ENCODE results near the gene PIK3R4.

The PIK3R4 gene

DNA sequence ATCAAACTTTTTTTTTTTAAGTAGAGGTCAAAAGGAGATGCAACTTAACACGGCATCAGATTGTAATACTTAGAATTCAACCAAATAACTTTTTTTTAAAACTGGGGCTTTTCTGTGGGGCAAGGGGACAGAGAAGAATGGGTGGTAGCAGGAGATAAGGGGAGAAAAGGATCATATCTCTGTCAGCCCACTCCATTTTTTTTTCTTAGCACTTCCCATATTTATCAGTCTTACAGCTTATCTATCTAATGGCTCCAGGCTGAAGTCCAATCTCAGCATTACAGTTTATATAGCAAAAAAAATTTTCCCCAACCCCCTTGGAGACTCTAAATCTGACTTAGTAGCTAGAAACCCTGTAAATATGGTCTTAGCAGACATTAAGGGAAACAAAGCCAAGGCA, 69.3 kb downstream of the PIK3R4 start:
- in situ Hi-C loops (cut with HindIII; ENCODE audit: low sequenced_read_pairs) = no loop called here
- no peak for DNase-seq (ENCODE audit: low read depth)
- TF ChIP-seq CTCF (IDR thresholded peaks at IDR 0.05; ENCODE audit: low read depth, low read length, missing control alignments) = no peak
- no peak overlapping the region for H3K4me3 ChIP-seq (ENCODE audit: low read depth, low read length)

DNA sequence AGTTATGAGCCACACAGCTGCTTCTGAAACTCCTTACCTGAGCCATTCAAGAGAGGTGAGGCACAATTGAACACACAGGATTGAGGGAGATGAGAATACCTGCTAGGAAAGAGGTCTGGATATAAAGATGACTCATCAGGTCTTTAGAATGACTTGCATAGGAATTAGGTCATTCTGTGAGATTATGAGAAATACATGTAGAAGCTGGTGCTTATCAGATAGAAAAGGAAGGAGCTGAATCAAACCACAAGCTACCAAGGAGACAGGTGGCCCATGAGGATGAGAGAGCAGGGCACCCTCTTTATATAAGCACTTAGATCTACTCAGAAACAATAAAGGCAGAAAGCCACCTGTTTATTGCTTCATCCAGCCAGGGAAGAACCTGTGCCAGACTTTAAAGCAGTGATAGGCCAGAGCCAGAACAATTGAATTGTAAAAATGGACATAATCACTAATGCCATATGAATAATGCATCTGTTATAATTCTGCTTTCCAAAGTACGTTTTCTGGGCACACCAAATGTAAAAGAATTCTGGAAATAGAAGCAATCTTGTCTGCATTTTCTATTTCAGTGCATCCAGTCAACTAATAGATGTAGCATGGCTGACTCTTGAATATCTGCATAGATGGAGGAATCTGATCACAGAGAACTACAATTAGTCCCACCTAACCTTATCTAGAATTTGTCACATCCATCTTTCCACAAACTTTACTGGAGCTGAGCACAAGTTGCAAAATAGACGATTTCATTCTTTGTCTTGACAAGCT, 74.9 kb downstream of the PIK3R4 start:
- TF ChIP-seq CTCF (IDR thresholded peaks at IDR 0.05; ENCODE audit: low read depth, low read length, missing control alignments) = no peak
- no peak for DNase-seq (ENCODE audit: low read depth)

GRCh38 chr3:130669740-130670139, 76.9 kb downstream of the PIK3R4 start:
- no peak for DNase-seq (ENCODE audit: low read depth)
- no peak overlapping the region for H3K4me3 ChIP-seq (ENCODE audit: low read depth, low read length)
- TF ChIP-seq CTCF (IDR thresholded peaks at IDR 0.05; ENCODE audit: low read depth, low read length, missing control alignments) = no peak
- in situ Hi-C loops (cut with HindIII; ENCODE audit: low sequenced_read_pairs) = no loop called here

More for the DNA sequence above, 74.9 kb downstream of the PIK3R4 start:
- H3K4me3 ChIP-seq (ENCODE audit: low read depth, low read length) = no peak overlapping the region
- in situ Hi-C loops (cut with HindIII; ENCODE audit: low sequenced_read_pairs) = no loop called here

GRCh38 chr3:130663092-130663491, 83.5 kb downstream of the PIK3R4 start:
- in situ Hi-C loops (cut with HindIII; ENCODE audit: low sequenced_read_pairs) = no loop called here
- DNase-seq (ENCODE audit: low read depth) = no peak
- TF ChIP-seq CTCF (IDR thresholded peaks at IDR 0.05; ENCODE audit: low read depth, low read length, missing control alignments) = no peak
- H3K4me3 ChIP-seq (ENCODE audit: low read depth, low read length) = no peak overlapping the region

DNA sequence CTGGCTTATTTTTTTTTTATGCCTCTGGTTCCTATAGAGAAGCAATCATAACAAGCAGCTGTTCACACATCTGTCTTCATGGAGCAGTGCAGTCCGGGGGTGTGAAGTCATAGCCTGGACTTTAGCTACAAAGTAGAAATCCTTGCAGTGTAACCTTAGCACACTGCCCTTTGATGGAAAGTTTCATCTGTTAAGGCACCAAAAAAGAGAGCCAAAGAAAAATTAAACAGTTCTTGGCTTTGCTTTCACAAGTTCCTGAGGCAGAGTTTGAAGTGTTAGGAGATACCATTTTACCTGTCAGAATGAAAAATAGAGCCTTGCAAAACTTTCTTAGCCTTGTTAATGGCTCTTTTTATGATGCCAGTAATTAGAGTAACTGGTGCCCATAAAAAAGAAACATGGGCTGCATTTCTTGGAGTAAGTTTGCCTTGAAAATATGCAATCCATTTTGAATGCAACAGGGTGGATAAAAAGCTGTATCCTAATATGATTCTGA, 84.1 kb downstream of the PIK3R4 start:
- in situ Hi-C loops (cut with HindIII; ENCODE audit: low sequenced_read_pairs) = no loop called here
- no peak for TF ChIP-seq CTCF (IDR thresholded peaks at IDR 0.05; ENCODE audit: low read depth, low read length, missing control alignments)
- no peak overlapping the region for H3K4me3 ChIP-seq (ENCODE audit: low read depth, low read length)
- no peak for DNase-seq (ENCODE audit: low read depth)

- TF ChIP-seq CTCF (IDR thresholded peaks at IDR 0.05; ENCODE audit: low read depth, low read length, missing control alignments) = no peak
- no peak overlapping the region for H3K4me3 ChIP-seq (ENCODE audit: low read depth, low read length)
- DNase-seq (ENCODE audit: low read depth) = no peak
- in situ Hi-C loops (cut with HindIII; ENCODE audit: low sequenced_read_pairs) = no loop called here
These were observed 85.3 kb downstream of the PIK3R4 start for GRCh38 chr3:130661140-130661891.

Data from astrocyte of the cerebellum (primary cell).